Measurements from ENCODE around the gene EPB41L4B.

EPB41L4B gene

GRCh38 chr9:109251080-109251775 is 69.6 kb downstream of the EPB41L4B start:
- DNase-seq (ENCODE audit: low read depth) = peak; percentile 50
- no peak overlapping the region for H3K4me3 ChIP-seq (ENCODE audit: low read depth, low read length)
- no peak for TF ChIP-seq CTCF (IDR thresholded peaks at IDR 0.05; ENCODE audit: low read depth, low read length)
- no peak for TF ChIP-seq POLR2A (IDR thresholded peaks at IDR 0.05; ENCODE audit: extremely low read depth, insufficient read length)
- no peak for TF ChIP-seq MAX (IDR thresholded peaks at IDR 0.05; ENCODE audit: low read depth, low read length)
- TF ChIP-seq MYC (IDR thresholded peaks at IDR 0.05; ENCODE audit: low read depth, low read length) = no peak

- H3K4me3 ChIP-seq (ENCODE audit: low read depth, low read length) = no peak overlapping the region
- TF ChIP-seq MAX (IDR thresholded peaks at IDR 0.05; ENCODE audit: low read depth, low read length) = no peak
- TF ChIP-seq MYC (IDR thresholded peaks at IDR 0.05; ENCODE audit: low read depth, low read length) = no peak
- TF ChIP-seq POLR2A (IDR thresholded peaks at IDR 0.05; ENCODE audit: extremely low read depth, insufficient read length) = no peak
- no peak for DNase-seq (ENCODE audit: low read depth)
Observed at GRCh38 chr9:109250771-109251079, 70.1 kb downstream of the EPB41L4B start.

- TF ChIP-seq CTCF (IDR thresholded peaks at IDR 0.05; ENCODE audit: low read depth, low read length) (no peak), MAX (IDR thresholded peaks at IDR 0.05; ENCODE audit: low read depth, low read length) (no peak), POLR2A (IDR thresholded peaks at IDR 0.05; ENCODE audit: extremely low read depth, insufficient read length) (no peak), MYC (IDR thresholded peaks at IDR 0.05; ENCODE audit: low read depth, low read length) (no peak)
- no peak for DNase-seq (ENCODE audit: low read depth)
Observed at GRCh38 chr9:109250311-109250741, 70.5 kb downstream of the EPB41L4B start.

GRCh38 chr9:109249615-109250014 is 71.2 kb downstream of the EPB41L4B start:
- TF ChIP-seq CTCF (IDR thresholded peaks at IDR 0.05; ENCODE audit: low read depth, low read length) (no peak), MYC (IDR thresholded peaks at IDR 0.05; ENCODE audit: low read depth, low read length) (no peak), MAX (IDR thresholded peaks at IDR 0.05; ENCODE audit: low read depth, low read length) (no peak), POLR2A (IDR thresholded peaks at IDR 0.05; ENCODE audit: extremely low read depth, insufficient read length) (no peak)

More at GRCh38 chr9:109250311-109250741, 70.5 kb downstream of the EPB41L4B start:
- no peak overlapping the region for H3K4me3 ChIP-seq (ENCODE audit: low read depth, low read length)

GRCh38 chr9:109248133-109248581 is 72.7 kb downstream of the EPB41L4B start:
- no peak overlapping the region for H3K4me3 ChIP-seq (ENCODE audit: low read depth, low read length)
- no peak for TF ChIP-seq MYC (IDR thresholded peaks at IDR 0.05; ENCODE audit: low read depth, low read length)
- no peak for TF ChIP-seq POLR2A (IDR thresholded peaks at IDR 0.05; ENCODE audit: extremely low read depth, insufficient read length)
- TF ChIP-seq CTCF (IDR thresholded peaks at IDR 0.05; ENCODE audit: low read depth, low read length) = no peak
- no peak for TF ChIP-seq MAX (IDR thresholded peaks at IDR 0.05; ENCODE audit: low read depth, low read length)
- DNase-seq (ENCODE audit: low read depth) = no peak

More at GRCh38 chr9:109249615-109250014, 71.2 kb downstream of the EPB41L4B start:
- no peak overlapping the region for H3K4me3 ChIP-seq (ENCODE audit: low read depth, low read length)
- DNase-seq (ENCODE audit: low read depth) = no peak

GRCh38 chr9:109247228-109247627 is 73.6 kb downstream of the EPB41L4B start:
- TF ChIP-seq POLR2A (IDR thresholded peaks at IDR 0.05; ENCODE audit: extremely low read depth, insufficient read length) (no peak), MYC (IDR thresholded peaks at IDR 0.05; ENCODE audit: low read depth, low read length) (no peak), CTCF (IDR thresholded peaks at IDR 0.05; ENCODE audit: low read depth, low read length) (no peak), MAX (IDR thresholded peaks at IDR 0.05; ENCODE audit: low read depth, low read length) (no peak)
- no peak for DNase-seq (ENCODE audit: low read depth)
- H3K4me3 ChIP-seq (ENCODE audit: low read depth, low read length) = no peak overlapping the region

Measured in NB4 (cell line).